Measurements from ENCODE around the gene UBE2C. TPM values are rescaled to one million over a fixed set of nuclear protein-coding genes. Genes with fewer than 3 reads are reported as not detected.

UBE2C gene
- total RNA-seq, 1 donor from 2014 or later, result 69.0 TPM

- Mint-ChIP-seq H3K36me3 (ENCODE audit: insufficient read depth) (peaks cover 1% of the 10 kb centered on the region), H3K4me1 (ENCODE audit: low read depth) (peaks cover 16% of the 10 kb centered on the region), H3K27me3 (no peaks in the 10 kb centered on the region), H3K27ac (no peak overlapping the region), H3K9me3 (ENCODE audit: low read depth) (no peaks in the 10 kb centered on the region), H3K4me3 (ENCODE audit: low read depth) (no peak overlapping the region)
- no peak for DNase-seq (ENCODE audit: low spot score, unreplicated experiment)
- no peak for TF ChIP-seq CTCF (IDR thresholded peaks at IDR 0.05; ENCODE audit: unreplicated experiment)
Observed at GRCh38 chr20:45861221-45862075, 49.0 kb downstream of the UBE2C start.

DNA sequence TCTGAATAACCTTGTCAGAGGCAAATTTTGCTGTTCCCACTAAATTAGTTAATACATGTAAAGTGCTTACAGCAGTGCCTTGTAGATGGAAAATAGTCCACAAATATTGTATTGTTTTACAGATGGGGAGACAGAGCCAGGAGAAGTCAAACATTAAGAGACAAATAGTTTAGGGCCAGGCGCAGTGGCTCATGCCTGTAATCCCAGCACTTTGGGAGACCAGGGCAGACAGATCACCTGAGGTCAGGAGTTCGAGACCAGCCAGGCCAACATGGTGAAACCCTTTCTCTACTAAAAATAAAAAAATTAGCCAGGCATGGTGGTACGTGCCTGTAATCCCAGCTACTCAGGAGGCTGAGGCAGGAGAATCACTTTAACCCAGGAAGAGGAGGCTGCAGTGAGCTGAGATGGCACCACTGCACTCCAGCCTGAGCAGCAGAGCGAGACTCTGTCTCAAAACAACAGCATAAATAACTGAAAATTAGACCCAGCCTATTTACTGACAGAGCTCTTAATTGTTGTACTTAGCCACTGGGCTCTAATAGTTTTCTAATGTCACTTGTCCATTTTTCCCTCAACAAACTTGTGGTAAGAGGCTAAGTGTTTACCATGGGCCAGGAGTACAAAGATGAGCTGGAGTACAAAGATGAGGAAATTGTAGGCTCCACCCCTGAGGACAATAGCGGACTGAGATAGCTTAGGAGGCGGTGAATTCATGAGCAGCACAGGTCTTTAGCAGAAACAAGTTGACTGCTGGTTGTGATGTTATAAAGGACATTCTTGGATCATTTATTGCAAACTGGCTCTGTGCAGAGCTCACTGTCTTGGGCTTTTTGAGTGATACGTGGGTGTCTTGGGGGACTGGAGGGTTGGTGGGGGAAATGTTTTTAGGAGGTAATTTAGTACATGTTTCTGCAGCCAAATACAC lies 51.4 kb downstream of the UBE2C start:
- no peak for DNase-seq (ENCODE audit: low spot score, unreplicated experiment)
- Mint-ChIP-seq H3K27me3 (no peaks in the 10 kb centered on the region), H3K4me3 (ENCODE audit: low read depth) (no peak overlapping the region), H3K9me3 (ENCODE audit: low read depth) (no peaks in the 10 kb centered on the region), H3K36me3 (ENCODE audit: insufficient read depth) (peaks cover 1% of the 10 kb centered on the region), H3K4me1 (ENCODE audit: low read depth) (peaks cover 2% of the 10 kb centered on the region), H3K27ac (no peak overlapping the region)
- no peak for TF ChIP-seq CTCF (IDR thresholded peaks at IDR 0.05; ENCODE audit: unreplicated experiment)

DNA sequence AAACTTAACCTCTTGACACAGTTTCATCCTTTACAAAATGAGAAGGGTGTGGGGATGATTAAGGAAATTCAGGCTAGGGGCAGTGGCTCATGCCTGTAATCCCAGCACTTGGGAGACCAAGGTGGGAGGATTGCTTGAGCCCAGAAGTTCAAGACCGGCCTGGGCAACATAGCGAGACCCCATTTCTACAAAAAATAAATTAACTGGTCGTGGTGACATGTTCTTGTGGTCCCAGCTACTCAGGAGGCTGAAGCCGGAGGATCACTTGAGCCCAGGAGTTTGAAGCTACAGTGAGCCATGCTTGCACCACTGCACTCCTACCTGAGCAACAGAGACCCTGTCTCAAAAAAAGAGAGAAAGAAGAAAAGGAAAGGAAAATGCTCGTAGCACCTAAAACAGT lies 54.0 kb downstream of the UBE2C start:
- peaks cover 1% of the 10 kb centered on the region for H3K36me3 Mint-ChIP-seq (ENCODE audit: insufficient read depth)
- H3K4me3 Mint-ChIP-seq (ENCODE audit: low read depth), result no peak overlapping the region
- no peak for TF ChIP-seq CTCF (IDR thresholded peaks at IDR 0.05; ENCODE audit: unreplicated experiment)
- H3K27me3 Mint-ChIP-seq, result no peaks in the 10 kb centered on the region
- H3K9me3 Mint-ChIP-seq (ENCODE audit: low read depth), result no peaks in the 10 kb centered on the region
- H3K4me1 Mint-ChIP-seq (ENCODE audit: low read depth), result no peaks in the 10 kb centered on the region
- DNase-seq (ENCODE audit: low spot score, unreplicated experiment), result no peak
- no peak overlapping the region for H3K27ac Mint-ChIP-seq

Other genes with a start within 250 kb of the UBE2C start
- not detected in 2 replicates for gene WFDC8, start 233.4 kb upstream of the UBE2C start, total RNA-seq
- gene WFDC10A, start 182.9 kb upstream of the UBE2C start, total RNA-seq, result not detected in 2 replicates
- gene WFDC9, start 181.4 kb upstream of the UBE2C start, total RNA-seq, result not detected in 2 replicates
- gene WFDC11, start 142.4 kb upstream of the UBE2C start, total RNA-seq, result not detected in 2 replicates
- gene WFDC13, start 110.6 kb upstream of the UBE2C start, total RNA-seq, result not detected in 2 replicates
- gene WFDC10B, start 107.6 kb upstream of the UBE2C start, total RNA-seq, result not detected in 2 replicates
- not detected in 2 replicates for gene SPINT4, start 90.3 kb upstream of the UBE2C start, total RNA-seq
- gene WFDC3, start 20.8 kb upstream of the UBE2C start, total RNA-seq, result 0.62 and 0.84 TPM in 2 replicates
- 29.3 and 33.4 TPM in 2 replicates for gene DNTTIP1, start 20.7 kb upstream of the UBE2C start, total RNA-seq
- gene TNNC2, start 14.7 kb downstream of the UBE2C start, total RNA-seq, result 0.67 TPM in 1 of 2 replicates, not detected in the other
- 12.2 and 13.1 TPM in 2 replicates for gene SNX21, start 21.2 kb downstream of the UBE2C start, total RNA-seq
- 23.0 and 23.2 TPM in 2 replicates for gene ACOT8, start 44.7 kb downstream of the UBE2C start, total RNA-seq
- gene ZSWIM3, start 45.0 kb downstream of the UBE2C start, total RNA-seq, result 7.6 and 7.9 TPM in 2 replicates
- 13.3 and 15.1 TPM in 2 replicates for gene ZSWIM1, start 68.6 kb downstream of the UBE2C start, total RNA-seq
- 3.6 and 4.2 TPM in 2 replicates for gene SPATA25, start 75.0 kb downstream of the UBE2C start, total RNA-seq
- gene NEURL2, start 78.6 kb downstream of the UBE2C start, total RNA-seq, result 6.3 and 8.4 TPM in 2 replicates
- 91.3 and 92.1 TPM in 2 replicates for gene CTSA, start 78.7 kb downstream of the UBE2C start, total RNA-seq
- gene PLTP, start 99.5 kb downstream of the UBE2C start, total RNA-seq, result 28.6 and 29.6 TPM in 2 replicates
- 37.8 and 38.2 TPM in 2 replicates for gene PCIF1, start 122.0 kb downstream of the UBE2C start, total RNA-seq
- 27.4 and 28.5 TPM in 2 replicates for gene ZNF335, start 159.6 kb downstream of the UBE2C start, total RNA-seq
- gene MMP9, start 196.3 kb downstream of the UBE2C start, total RNA-seq, result not detected in 2 replicates
- 8.5 and 8.8 TPM in 2 replicates for gene SLC12A5, start 216.6 kb downstream of the UBE2C start, total RNA-seq